ENCODE measurements around the gene MON2. TPM values are rescaled to one million over a fixed set of nuclear protein-coding genes. Genes with fewer than 3 reads are reported as not detected.
A peak's percentile ranks its signal among the peaks of the same experiment; 100 is the strongest.

The MON2 gene
- total and polyA plus RNA-seq, 2 of the 13 experiments (the other 11 are each of a cell fraction or from before 2014, with no cell fraction given): 10.5 to 24.8 TPM

DNA sequence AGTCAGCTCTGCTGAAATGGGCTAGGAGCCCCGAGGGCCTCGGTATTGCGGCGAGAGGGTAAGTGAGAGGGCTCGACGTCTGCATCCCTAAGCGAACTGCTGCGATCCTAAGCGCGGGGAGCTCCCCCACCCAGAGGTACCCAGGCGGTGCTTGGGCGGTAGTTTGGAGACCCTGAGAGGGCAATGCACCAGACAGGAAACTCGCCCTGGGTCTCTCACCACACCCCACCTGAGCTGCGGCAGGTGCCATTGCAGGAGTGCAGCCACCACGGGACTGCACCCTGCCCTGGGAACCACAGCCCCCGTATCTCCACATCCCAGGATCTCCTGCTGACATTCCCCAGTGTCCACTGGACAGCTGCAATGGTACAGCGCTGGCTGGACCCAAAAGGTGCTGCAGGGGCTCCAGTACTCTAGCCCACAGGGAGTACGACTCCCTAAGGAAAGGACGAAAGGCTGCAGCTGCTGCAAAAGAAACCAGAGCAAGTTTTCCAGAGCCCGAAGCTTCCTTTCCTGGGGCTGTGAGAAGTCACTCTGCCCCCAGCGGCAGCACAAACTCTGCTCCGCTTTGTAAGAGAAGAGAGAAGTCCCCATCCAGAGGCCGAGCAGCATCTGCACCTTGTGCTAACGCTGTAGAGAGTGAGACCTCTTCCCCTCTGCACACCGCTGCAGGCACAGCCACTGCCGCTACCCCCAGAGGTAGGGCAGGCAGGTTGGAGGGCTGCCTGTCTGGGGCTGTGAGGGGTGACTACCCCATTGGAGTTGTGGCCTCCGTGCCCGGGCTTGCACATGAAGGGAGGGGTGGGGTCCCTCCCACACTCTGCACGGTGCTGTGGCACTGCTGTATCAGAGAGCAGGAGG is 31.1 kb upstream of the MON2 start (continued):
- TF ChIP-seq ZNF563 (CRISPR knock-in tag; IDR thresholded peaks at IDR 0.05): no peak
- no peak for TF ChIP-seq TEAD3 (CRISPR knock-in tag; optimal IDR thresholded peaks at IDR 0.05; ENCODE audit: borderline replicate concordance)
- TF ChIP-seq, protein P1, sequence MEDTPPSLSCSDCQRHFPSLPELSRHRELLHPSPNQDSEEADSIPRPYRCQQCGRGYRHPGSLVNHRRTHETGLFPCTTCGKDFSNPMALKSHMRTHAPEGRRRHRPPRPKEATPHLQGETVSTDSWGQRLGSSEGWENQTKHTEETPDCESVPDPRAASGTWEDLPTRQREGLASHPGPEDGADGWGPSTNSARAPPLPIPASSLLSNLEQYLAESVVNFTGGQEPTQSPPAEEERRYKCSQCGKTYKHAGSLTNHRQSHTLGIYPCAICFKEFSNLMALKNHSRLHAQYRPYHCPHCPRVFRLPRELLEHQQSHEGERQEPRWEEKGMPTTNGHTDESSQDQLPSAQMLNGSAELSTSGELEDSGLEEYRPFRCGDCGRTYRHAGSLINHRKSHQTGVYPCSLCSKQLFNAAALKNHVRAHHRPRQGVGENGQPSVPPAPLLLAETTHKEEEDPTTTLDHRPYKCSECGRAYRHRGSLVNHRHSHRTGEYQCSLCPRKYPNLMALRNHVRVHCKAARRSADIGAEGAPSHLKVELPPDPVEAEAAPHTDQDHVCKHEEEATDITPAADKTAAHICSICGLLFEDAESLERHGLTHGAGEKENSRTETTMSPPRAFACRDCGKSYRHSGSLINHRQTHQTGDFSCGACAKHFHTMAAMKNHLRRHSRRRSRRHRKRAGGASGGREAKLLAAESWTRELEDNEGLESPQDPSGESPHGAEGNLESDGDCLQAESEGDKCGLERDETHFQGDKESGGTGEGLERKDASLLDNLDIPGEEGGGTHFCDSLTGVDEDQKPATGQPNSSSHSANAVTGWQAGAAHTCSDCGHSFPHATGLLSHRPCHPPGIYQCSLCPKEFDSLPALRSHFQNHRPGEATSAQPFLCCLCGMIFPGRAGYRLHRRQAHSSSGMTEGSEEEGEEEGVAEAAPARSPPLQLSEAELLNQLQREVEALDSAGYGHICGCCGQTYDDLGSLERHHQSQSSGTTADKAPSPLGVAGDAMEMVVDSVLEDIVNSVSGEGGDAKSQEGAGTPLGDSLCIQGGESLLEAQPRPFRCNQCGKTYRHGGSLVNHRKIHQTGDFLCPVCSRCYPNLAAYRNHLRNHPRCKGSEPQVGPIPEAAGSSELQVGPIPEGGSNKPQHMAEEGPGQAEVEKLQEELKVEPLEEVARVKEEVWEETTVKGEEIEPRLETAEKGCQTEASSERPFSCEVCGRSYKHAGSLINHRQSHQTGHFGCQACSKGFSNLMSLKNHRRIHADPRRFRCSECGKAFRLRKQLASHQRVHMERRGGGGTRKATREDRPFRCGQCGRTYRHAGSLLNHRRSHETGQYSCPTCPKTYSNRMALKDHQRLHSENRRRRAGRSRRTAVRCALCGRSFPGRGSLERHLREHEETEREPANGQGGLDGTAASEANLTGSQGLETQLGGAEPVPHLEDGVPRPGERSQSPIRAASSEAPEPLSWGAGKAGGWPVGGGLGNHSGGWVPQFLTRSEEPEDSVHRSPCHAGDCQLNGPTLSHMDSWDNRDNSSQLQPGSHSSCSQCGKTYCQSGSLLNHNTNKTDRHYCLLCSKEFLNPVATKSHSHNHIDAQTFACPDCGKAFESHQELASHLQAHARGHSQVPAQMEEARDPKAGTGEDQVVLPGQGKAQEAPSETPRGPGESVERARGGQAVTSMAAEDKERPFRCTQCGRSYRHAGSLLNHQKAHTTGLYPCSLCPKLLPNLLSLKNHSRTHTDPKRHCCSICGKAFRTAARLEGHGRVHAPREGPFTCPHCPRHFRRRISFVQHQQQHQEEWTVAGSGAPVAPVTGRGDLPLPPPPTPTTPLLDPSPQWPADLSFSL (CRISPR knock-in tag; IDR thresholded peaks at IDR 0.05): no peak
- TF ChIP-seq ZNF30 (CRISPR knock-in tag; IDR thresholded peaks at IDR 0.05): no peak
- TF ChIP-seq RBM39 (IDR thresholded peaks at IDR 0.05; ENCODE audit: low read depth, low read length, poor library complexity, severe bottlenecking): peak; percentile 81
- TF ChIP-seq, protein P2, sequence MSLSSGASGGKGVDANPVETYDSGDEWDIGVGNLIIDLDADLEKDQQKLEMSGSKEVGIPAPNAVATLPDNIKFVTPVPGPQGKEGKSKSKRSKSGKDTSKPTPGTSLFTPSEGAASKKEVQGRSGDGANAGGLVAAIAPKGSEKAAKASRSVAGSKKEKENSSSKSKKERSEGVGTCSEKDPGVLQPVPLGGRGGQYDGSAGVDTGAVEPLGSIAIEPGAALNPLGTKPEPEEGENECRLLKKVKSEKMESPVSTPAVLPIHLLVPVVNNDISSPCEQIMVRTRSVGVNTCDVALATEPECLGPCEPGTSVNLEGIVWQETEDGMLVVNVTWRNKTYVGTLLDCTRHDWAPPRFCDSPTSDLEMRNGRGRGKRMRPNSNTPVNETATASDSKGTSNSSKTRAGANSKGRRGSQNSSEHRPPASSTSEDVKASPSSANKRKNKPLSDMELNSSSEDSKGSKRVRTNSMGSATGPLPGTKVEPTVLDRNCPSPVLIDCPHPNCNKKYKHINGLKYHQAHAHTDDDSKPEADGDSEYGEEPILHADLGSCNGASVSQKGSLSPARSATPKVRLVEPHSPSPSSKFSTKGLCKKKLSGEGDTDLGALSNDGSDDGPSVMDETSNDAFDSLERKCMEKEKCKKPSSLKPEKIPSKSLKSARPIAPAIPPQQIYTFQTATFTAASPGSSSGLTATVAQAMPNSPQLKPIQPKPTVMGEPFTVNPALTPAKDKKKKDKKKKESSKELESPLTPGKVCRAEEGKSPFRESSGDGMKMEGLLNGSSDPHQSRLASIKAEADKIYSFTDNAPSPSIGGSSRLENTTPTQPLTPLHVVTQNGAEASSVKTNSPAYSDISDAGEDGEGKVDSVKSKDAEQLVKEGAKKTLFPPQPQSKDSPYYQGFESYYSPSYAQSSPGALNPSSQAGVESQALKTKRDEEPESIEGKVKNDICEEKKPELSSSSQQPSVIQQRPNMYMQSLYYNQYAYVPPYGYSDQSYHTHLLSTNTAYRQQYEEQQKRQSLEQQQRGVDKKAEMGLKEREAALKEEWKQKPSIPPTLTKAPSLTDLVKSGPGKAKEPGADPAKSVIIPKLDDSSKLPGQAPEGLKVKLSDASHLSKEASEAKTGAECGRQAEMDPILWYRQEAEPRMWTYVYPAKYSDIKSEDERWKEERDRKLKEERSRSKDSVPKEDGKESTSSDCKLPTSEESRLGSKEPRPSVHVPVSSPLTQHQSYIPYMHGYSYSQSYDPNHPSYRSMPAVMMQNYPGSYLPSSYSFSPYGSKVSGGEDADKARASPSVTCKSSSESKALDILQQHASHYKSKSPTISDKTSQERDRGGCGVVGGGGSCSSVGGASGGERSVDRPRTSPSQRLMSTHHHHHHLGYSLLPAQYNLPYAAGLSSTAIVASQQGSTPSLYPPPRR (CRISPR knock-in tag; IDR thresholded peaks at IDR 0.05; ENCODE audit: borderline replicate concordance): 0 out of 2 replicates have a peak, but pooled peaks have one; percentile 38
- no peak for TF ChIP-seq CREM (IDR thresholded peaks at IDR 0.05)
- TF ChIP-seq CREM (CRISPR knock-in tag; IDR thresholded peaks at IDR 0.05): no peak
- TF ChIP-seq BATF2 (CRISPR knock-in tag; IDR thresholded peaks at IDR 0.05): no peak
- no peak for TF ChIP-seq ZNF883 (CRISPR knock-in tag; IDR thresholded peaks at IDR 0.05; ENCODE audit: not compliant biosample characterization)
- TF ChIP-seq POGZ (CRISPR knock-in tag; IDR thresholded peaks at IDR 0.05): peak; percentile 29; the same call in 1 of the 2 replicates
- peak; percentile 97 for TF ChIP-seq ZNF292 (CRISPR knock-in tag; IDR thresholded peaks at IDR 0.05; ENCODE audit: borderline replicate concordance, low read depth)
- no peak for TF ChIP-seq CBFB (CRISPR knock-in tag; IDR thresholded peaks at IDR 0.05)
- no peak for TF ChIP-seq ZNF207 (IDR thresholded peaks at IDR 0.05; ENCODE audit: borderline replicate concordance)
- no peak for TF ChIP-seq CBX2 (IDR thresholded peaks at IDR 0.05; ENCODE audit: low read depth, low read length)
- TF ChIP-seq CBX2 (CRISPR knock-in tag; IDR thresholded peaks at IDR 0.05; ENCODE audit: low read depth): no peak
- TF ChIP-seq ZFP1 (CRISPR knock-in tag; IDR thresholded peaks at IDR 0.05): no peak
